MG63 (cell line): Measurements from ENCODE around the gene BRAF. TPM values are rescaled to one million over a fixed set of nuclear protein-coding genes. Genes with fewer than 3 reads are reported as not detected.
"Not testable (repeated sequence)": the region's sequence is repeated elsewhere in the genome, so short reads cannot be mapped to it uniquely, and the experiment has no call there.

ENCODE experiments used
- DNase-seq: peaks from one replicate; pipeline ENCODE4 v3.0.0-alpha.2; 2020
- H3K27me3 ChIP-seq: fragments of 250-450 bp; sonication (Bioruptor Pico); 2 replicates; pipeline ENCODE4 v1.5.1; 2020; ENCODE audit warnings: mild to moderate bottlenecking, moderate library complexity
- H3K36me3 ChIP-seq: fragments of 250-450 bp; sonication (Bioruptor Pico); 2 replicates; pipeline ENCODE4 v1.5.1; 2020; ENCODE audit warnings: mild to moderate bottlenecking, moderate library complexity
- H3K4me3 ChIP-seq: fragments of 250-450 bp; sonication (Bioruptor Pico); 2 replicates; pipeline ENCODE4 v1.5.1; 2020; ENCODE audit warnings: mild to moderate bottlenecking, moderate library complexity
- H3K9me3 ChIP-seq: fragments of 250-450 bp; sonication (Bioruptor Pico); 2 replicates; pipeline ENCODE4 v1.5.1; 2020; ENCODE audit warnings: mild to moderate bottlenecking, moderate library complexity
- total RNA-seq: library from RNA; depleted of rRNA; stranded (reverse); fragments of >200 nt; shearing (Covaris generic); gene quantifications from 2 replicates; pipeline ENCODE4 v1.2.3, GENCODE V29; 2014; ENCODE audit warnings: low replicate concordance

Gene BRAF
- total RNA-seq, 1 experiment from 2014 or later: 4.2 TPM

GRCh38 chr7:140898786-140899536, 25.8 kb downstream of the BRAF start:
- Histone ChIP-seq H3K9me3 (peaks cover 2% of the 10 kb centered on the region; the same call in 1 of the 2 replicates), H3K4me3 (no peak overlapping the region), H3K36me3 (no peaks in the 10 kb centered on the region), H3K27me3 (no peaks in the 10 kb centered on the region)
- no peak for DNase-seq

DNA sequence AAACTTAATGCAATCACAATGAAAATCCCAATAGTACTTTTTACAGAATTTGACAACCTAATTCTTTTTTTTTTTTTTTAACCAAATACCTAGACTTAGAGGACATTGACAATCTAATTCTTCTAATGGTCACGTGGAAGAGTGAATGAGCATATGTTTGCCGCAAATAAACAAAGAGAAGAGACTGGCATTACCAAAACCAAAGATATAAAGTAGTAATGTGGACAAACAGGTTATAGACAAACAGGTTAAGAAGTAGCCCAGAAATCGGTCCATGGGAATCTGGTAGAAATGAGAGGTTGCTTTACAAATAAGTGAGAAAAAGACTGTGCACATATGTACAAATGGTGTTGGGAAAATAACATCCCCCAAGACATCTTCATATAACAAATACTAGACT, 27.7 kb downstream of the BRAF start:
- DNase-seq: no peak
- Histone ChIP-seq H3K36me3 (no peaks in the 10 kb centered on the region), H3K4me3 (no peak overlapping the region), H3K9me3 (no peaks in the 10 kb centered on the region), H3K27me3 (no peaks in the 10 kb centered on the region)

GRCh38 chr7:140889645-140890044, 35.1 kb downstream of the BRAF start:
- no peaks in the 10 kb centered on the region for H3K9me3 ChIP-seq
- H3K27me3 ChIP-seq: no peaks in the 10 kb centered on the region
- no peak for DNase-seq
- H3K4me3 ChIP-seq: no peak overlapping the region
- no peaks in the 10 kb centered on the region for H3K36me3 ChIP-seq

- Histone ChIP-seq H3K9me3 (no peaks in the 10 kb centered on the region), H3K36me3 (no peaks in the 10 kb centered on the region), H3K4me3 (no peak overlapping the region), H3K27me3 (no peaks in the 10 kb centered on the region)
- no peak for DNase-seq
Measured at GRCh38 chr7:140889150-140889549, 35.6 kb downstream of the BRAF start.

DNA sequence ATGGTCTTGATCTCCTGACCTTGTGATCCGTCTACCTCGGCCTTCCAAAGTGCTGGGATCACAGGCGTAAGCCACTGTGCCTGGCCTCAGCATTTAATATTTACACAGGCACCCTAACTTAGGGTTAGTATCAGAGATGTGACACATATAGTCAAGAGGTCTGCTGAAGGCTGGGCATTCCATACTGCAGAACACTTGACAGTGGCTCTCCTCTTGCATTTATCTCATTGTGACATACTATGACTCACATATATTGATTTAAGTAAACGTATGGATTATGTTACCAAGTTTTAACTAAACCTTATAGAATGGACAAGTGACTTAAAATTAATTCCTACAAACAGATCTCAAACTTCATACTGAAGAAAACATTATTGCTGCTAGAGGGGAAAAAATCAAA, 36.6 kb downstream of the BRAF start:
- no peaks in the 10 kb centered on the region for H3K27me3 ChIP-seq
- H3K9me3 ChIP-seq: no peaks in the 10 kb centered on the region
- H3K4me3 ChIP-seq: no peak overlapping the region
- H3K36me3 ChIP-seq: no peaks in the 10 kb centered on the region
- no peak for DNase-seq

DNA sequence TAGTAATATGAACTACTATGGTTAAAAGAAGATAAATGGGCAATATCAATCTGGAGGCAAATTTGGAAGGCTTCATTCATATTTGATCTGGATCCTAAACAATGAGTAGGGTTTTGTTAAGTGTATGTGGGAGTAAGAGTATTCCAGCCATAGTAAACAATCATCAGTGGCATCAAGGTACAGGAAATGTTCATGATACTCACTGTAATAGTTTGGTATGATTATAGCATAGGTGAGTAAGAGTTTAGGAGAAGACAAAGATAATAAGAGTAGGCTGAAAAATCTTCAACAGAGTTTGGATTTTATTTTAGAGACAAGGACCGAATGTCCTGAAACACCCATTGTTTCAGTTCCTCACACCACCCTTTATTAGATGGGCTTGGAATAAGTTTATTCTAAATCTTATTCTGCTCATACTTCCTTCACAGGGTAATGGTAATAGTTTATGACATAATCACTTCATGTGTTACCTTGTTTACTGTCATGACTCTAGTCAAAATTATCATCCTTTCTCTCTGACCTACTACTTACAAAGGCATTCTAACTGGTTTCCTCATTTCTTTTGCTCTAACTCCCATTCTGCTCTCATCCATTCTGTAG, 38.9 kb downstream of the BRAF start:
- Histone ChIP-seq H3K9me3 (no peaks in the 10 kb centered on the region), H3K4me3 (no peak overlapping the region)
- no peak for DNase-seq

DNA sequence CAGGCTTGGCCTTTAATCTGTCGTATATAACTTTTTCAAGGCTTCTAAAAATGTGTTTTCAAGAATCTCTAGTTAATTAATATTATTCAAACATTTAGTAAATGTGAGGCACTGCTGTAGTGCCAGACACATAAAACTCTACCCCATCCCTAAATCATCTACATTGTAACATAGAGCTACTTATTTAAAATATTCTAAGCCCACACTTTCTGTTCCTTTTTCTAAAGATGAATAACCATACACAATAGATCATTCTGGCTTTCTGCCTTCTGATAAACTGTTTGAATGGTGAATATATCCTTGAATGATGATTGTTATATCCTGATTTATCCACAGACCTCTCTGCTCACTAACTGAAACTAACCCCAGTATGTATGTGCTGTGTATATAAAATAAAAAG, 41.4 kb downstream of the BRAF start:
- no peaks in the 10 kb centered on the region for H3K36me3 ChIP-seq
- DNase-seq: no peak
- no peaks in the 10 kb centered on the region for H3K27me3 ChIP-seq
- no peak overlapping the region for H3K4me3 ChIP-seq
- no peaks in the 10 kb centered on the region for H3K9me3 ChIP-seq

More for the DNA sequence above, 38.9 kb downstream of the BRAF start:
- Histone ChIP-seq H3K27me3 (no peaks in the 10 kb centered on the region), H3K36me3 (no peaks in the 10 kb centered on the region)

- H3K36me3 ChIP-seq, DNase-seq, H3K9me3 ChIP-seq, H3K4me3 ChIP-seq, H3K27me3 ChIP-seq: not testable (repeated sequence)
Measured at GRCh38 chr7:140882834-140883233, 41.9 kb downstream of the BRAF start.

DNA sequence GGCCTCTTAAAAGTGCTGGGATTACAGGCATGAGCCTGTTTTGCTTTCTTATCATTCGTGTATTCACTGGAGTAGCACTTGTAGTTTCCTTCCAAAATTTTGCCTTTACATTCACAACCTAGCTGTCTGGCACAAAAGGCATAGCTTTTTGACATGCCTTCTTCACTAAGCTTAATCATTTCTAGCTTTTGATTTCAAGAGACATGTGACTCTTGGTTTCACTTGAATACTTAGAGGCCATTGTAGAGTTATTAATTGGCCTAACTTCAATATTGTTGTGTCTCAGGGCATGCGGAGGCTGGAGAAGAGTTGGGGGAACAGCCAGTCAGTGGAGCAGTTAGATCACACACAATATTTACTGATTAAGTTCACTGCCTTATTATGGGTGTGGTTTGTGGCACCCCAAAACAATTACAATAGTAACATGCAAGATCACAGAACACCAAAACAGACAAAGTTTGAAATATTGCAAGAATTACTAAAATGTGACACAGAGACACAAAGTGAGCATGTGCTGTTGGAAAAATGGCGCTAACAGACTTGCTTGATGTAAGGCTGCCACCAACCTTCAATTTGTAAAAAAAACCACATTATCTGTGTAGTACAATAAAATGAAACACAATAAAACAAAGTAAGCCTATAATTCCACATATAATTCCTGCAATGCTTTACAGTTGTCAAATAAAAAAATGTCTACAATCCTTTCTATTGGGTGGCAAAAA, 43.1 kb downstream of the BRAF start:
- DNase-seq: no peak
- Histone ChIP-seq H3K4me3 (no peak overlapping the region), H3K27me3 (no peaks in the 10 kb centered on the region)

DNA sequence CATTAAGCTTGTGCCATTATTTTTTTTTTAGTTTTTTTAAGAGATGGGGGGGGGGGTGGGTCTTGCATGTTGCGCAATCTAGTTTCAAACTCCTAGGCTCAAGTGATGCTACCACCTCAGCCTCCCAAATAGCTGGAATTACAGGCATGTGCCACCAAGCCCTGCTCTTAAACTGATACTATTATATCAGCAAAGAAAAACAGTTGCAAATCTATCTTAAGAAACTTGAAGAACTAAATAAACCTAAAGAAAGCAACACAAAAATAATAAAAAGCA, 47.5 kb downstream of the BRAF start:
- Histone ChIP-seq H3K27me3 (no peaks in the 10 kb centered on the region), H3K36me3 (no peaks in the 10 kb centered on the region), H3K4me3 (no peak overlapping the region), H3K9me3 (no peaks in the 10 kb centered on the region)
- no peak for DNase-seq

More for the DNA sequence above, 43.1 kb downstream of the BRAF start:
- H3K36me3 ChIP-seq: no peaks in the 10 kb centered on the region
- no peaks in the 10 kb centered on the region for H3K9me3 ChIP-seq

- Histone ChIP-seq H3K27me3 (no peaks in the 10 kb centered on the region), H3K4me3 (no peak overlapping the region), H3K36me3 (no peaks in the 10 kb centered on the region), H3K9me3 (no peaks in the 10 kb centered on the region)
- no peak for DNase-seq
Measured at GRCh38 chr7:140876519-140877248, 48.0 kb downstream of the BRAF start.

GRCh38 chr7:140873434-140873833, 51.3 kb downstream of the BRAF start:
- H3K36me3 ChIP-seq: no peaks in the 10 kb centered on the region
- H3K27me3 ChIP-seq: no peaks in the 10 kb centered on the region
- H3K9me3 ChIP-seq: no peaks in the 10 kb centered on the region
- no peak overlapping the region for H3K4me3 ChIP-seq
- DNase-seq: no peak

DNA sequence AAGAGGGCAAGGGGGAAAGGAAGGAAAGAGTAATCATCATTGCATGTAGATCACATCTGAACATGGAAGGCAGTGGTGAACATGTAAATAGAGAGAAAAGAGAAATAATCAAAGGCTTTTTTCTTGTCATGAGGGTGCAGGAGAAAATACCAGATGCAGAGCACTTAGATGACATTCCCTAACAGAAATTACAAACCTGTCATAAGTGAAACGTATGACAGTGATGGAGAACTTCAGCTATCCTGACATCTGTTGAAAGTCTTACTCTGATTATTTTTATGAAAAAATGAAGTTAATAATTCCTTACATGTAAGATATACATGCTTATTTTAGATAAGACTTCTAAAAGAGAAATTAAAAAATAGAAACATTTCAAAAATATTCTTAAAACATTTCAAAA, 54.7 kb downstream of the BRAF start:
- no peak for DNase-seq
- no peaks in the 10 kb centered on the region for H3K36me3 ChIP-seq
- no peaks in the 10 kb centered on the region for H3K9me3 ChIP-seq
- no peak overlapping the region for H3K4me3 ChIP-seq
- no peaks in the 10 kb centered on the region for H3K27me3 ChIP-seq

DNA sequence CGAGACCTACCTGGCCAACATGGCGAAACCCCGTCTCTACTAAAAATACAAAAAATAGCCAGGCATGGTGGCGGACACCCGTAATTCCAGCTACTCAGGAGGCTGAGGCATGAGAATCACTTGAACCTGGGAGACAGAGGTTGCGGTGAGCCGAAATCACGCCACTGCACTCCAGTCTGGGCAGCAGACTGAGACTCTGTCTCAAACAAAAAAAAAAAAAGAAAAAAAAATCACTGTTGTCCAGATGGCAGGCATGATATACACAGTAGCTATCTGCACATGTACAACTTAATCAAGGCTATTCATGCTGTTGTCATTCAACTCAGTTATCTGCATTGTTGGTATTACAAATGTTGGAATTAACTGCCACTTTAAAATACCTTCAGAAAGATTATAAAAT, 55.3 kb downstream of the BRAF start:
- Histone ChIP-seq H3K36me3 (no peaks in the 10 kb centered on the region), H3K9me3 (no peaks in the 10 kb centered on the region), H3K27me3 (no peaks in the 10 kb centered on the region), H3K4me3 (no peak overlapping the region)
- no peak for DNase-seq

DNA sequence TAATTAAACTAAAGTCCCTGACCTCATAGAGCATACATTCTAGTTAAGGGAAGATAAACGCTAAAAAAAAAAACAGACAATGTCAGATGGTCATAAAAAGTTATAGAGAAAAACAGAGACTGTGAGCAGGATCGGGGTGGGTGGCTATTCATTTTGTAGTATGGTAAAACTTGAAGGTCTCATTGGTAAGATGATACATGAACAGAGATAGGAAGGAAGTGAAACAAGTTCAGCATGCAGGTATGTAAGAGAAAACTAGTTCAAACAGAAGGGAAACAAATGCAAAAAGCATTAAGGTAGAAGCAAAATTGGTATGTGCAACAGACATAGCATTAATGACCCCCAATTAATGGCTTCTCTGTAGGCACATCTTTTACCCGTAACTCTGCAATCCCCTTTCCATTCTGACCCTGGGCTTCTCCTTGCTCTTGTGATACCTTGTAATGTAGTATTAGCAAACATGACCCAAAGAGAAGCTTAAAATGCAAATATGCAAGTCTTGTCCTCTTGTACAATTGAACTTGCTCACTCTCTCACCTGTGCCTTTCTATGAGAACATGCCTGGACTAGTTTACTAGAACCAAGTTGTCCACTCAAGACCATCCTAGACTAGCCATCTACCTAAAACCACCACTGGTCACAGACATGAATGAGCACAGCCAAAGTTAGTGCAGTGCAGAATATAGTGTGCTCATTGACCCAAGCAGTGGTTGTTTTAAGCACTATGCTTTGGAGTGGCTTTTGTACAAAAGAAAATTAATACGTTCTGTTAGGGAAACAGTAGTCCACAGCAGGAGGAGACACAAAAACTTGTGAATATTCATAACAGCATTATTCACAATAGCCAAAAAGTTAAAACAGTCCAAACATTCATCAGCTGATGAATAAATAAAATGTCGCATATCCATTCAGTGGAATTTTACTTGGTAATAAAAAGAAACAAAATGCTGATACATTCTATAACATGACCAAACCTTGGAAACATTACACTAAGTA, 57.0 kb downstream of the BRAF start:
- H3K4me3 ChIP-seq: no peak overlapping the region
- H3K36me3 ChIP-seq: no peaks in the 10 kb centered on the region
- H3K27me3 ChIP-seq: no peaks in the 10 kb centered on the region
- no peaks in the 10 kb centered on the region for H3K9me3 ChIP-seq
- DNase-seq: no peak

DNA sequence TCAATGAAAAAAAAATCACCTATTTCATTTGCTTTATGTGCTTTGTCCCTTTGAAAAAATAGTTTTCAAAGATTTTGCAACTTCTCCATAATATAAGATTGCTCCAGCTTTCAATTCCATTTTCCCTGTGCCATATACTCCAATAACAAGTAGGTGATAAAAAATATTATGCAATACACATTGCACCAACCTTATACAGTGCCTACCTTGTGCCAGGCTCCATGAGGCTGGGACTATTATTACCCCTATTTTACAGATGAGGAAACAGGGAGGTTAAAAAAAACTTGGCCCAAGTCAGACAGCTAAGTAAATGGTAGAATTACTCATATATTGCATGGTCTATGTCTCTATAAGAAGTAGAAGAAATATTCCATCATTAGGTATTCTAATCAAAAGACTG, 57.8 kb downstream of the BRAF start:
- Histone ChIP-seq H3K36me3 (no peaks in the 10 kb centered on the region), H3K9me3 (no peaks in the 10 kb centered on the region), H3K27me3 (no peaks in the 10 kb centered on the region), H3K4me3 (no peak overlapping the region)
- no peak for DNase-seq
